HepG2 (cell line): ENCODE results near the gene ZFPL1. TPM values are rescaled to one million over a fixed set of nuclear protein-coding genes. Genes with fewer than 3 reads are reported as not detected.
A peak's percentile ranks its signal among the peaks of the same experiment; 100 is the strongest.

Experiments
- ATAC-seq: fragments of 200-7000 bp; cut with Tn5 transposase; 3 replicates; pipeline ENCODE4 v1.9.1; 2020; ENCODE audit warnings: mild to moderate bottlenecking, moderate library complexity
- BruUV-seq: library from RNA; stranded (reverse); fragments of 400-500 nt; replicated peaks from 2 replicates; lab custom pipeline; 2021; lab: Mats Ljungman, UMichigan
- CTCF ChIA-PET: fragments of 300-600 bp; formaldehyde crosslinking; extraction: SDS; loops from one replicate; lab custom pipeline; 2021; ENCODE audit warnings: low total read pairs, inconsistent platforms, low intra/inter-chr PET ratio; lab: Yijun Ruan, JAX
- POLR2A ChIA-PET: fragments of 350-600 bp; sonication (Branson Sonifier 250); formaldehyde crosslinking; loops from one replicate; lab custom pipeline; 2020; ENCODE audit warnings: antibody characterized with exemption, inconsistent platforms; lab: Yijun Ruan, JAX
- DNase-seq: peaks from one replicate; pipeline ENCODE4 v3.0.0-alpha.2; 2015; ENCODE audit warnings: low spot score
- FAIRE-seq: peaks from 3 replicates; lab custom pipeline; 2011; peaks lifted over from hg19 to GRCh38; lab: Jason Lieb, UNC
- H2AFZ ChIP-seq: one replicate; pipeline ENCODE4 v1.6.1; 2011; ENCODE audit warnings: low read length, inconsistent platforms
- H3K27ac ChIP-seq: fragments of 300-600 bp; 3 replicates; pipeline ENCODE4 v1.8.0; 2011; ENCODE audit warnings: mixed run types, mild to moderate bottlenecking, mixed read lengths, low read length, inconsistent platforms; ENCODE audit not compliant: insufficient read depth; ENCODE audit errors: extremely low read length
- H3K27me3 ChIP-seq, 2 experiments: fragments of 200-600 bp in 1 of 2; 2 replicates in 1 of 2; 3 replicates in 1 of 2; pipeline versions ENCODE4 v1.6.0 to v1.8.0; 2011; ENCODE audit warnings: low read length in 2 of 2, mild to moderate bottlenecking in 2 of 2, moderate library complexity in 2 of 2, inconsistent platforms in 1 of 2; ENCODE audit not compliant: insufficient read depth in 2 of 2, control insufficient read depth in 1 of 2
- H3K36me3 ChIP-seq, 2 experiments: fragments of 200-600 bp in 1 of 2; replicated peaks in 1 of 2; 2 replicates in 1 of 2; 3 replicates in 1 of 2; pipeline versions ENCODE4 v1.5.1 to v1.8.0; 2011; ENCODE audit warnings: low read length in 2 of 2, inconsistent platforms in 1 of 2; ENCODE audit not compliant: insufficient read depth in 2 of 2, control insufficient read depth in 1 of 2
- H3K4me1 ChIP-seq: 2 replicates; pipeline ENCODE4 v1.5.1; 2012; ENCODE audit warnings: low read length, inconsistent platforms; ENCODE audit not compliant: insufficient read depth
- H3K4me2 ChIP-seq: 2 replicates; pipeline ENCODE4 v1.6.0; 2011; ENCODE audit warnings: low read depth, low read length, inconsistent platforms
- H3K4me3 ChIP-seq, 3 experiments: fragments of 200-600 bp in 1 of 3; sonication (generic), shearing (Covaris generic) in 1 of 3; replicated peaks in 1 of 3; 2 replicates each; pipeline ENCODE4 v1.5.1; 2011 to 2016; ENCODE audit warnings: low read length in 3 of 3, inconsistent platforms in 2 of 3, low read depth in 2 of 3, mild to moderate bottlenecking in 2 of 3, control low read depth in 1 of 3, mixed read lengths in 1 of 3; ENCODE audit not compliant: insufficient read depth in 1 of 3
- H3K79me2 ChIP-seq: one replicate; pipeline ENCODE4 v1.6.1; 2011; ENCODE audit warnings: low read length, inconsistent platforms; ENCODE audit not compliant: insufficient read depth
- H3K9ac ChIP-seq: 2 replicates; pipeline ENCODE4 v1.6.0; 2011; ENCODE audit warnings: mild to moderate bottlenecking, low read depth, low read length, inconsistent platforms; ENCODE audit not compliant: insufficient read depth
- H3K9me3 ChIP-seq: 2 replicates; pipeline ENCODE4 v1.5.1; 2012; ENCODE audit warnings: mild to moderate bottlenecking, low read length
- H4K20me1 ChIP-seq: 2 replicates; pipeline ENCODE4 v1.6.0; 2011; ENCODE audit warnings: inconsistent platforms, mild to moderate bottlenecking, low read length, moderate library complexity; ENCODE audit not compliant: insufficient read depth
- BCLAF1 ChIP-seq: fragments of 450-650 bp; IDR thresholded peaks from 2 replicates; pipeline ENCODE4 v1.6.1; 2017; ENCODE audit warnings: mild to moderate bottlenecking
- NCOA5 ChIP-seq: sonication (generic); formaldehyde crosslinking; IDR thresholded peaks from 2 replicates; pipeline ENCODE4 v1.4.0; 2020; ENCODE audit warnings: missing genetic modification reagents
- NR3C1 ChIP-seq: sonication (generic); formaldehyde crosslinking; IDR thresholded peaks from 2 replicates; pipeline ENCODE4 v1.4.0; 2020; ENCODE audit warnings: missing genetic modification reagents
- PHF8 ChIP-seq: sonication (generic); formaldehyde crosslinking; IDR thresholded peaks from 2 replicates; pipeline ENCODE4 v1.5.0; 2020; ENCODE audit warnings: missing genetic modification reagents
- PRPF4 ChIP-seq: fragments of 200-400 bp; formaldehyde crosslinking; IDR thresholded peaks from 2 replicates; pipeline ENCODE4 v1.6.1; 2016; ENCODE audit warnings: low read length, low read depth; ENCODE audit not compliant: poor library complexity, severe bottlenecking
- RBM39 ChIP-seq: fragments of 200-400 bp; formaldehyde crosslinking; IDR thresholded peaks from one replicate; pipeline ENCODE4 v1.6.1; 2018; ENCODE audit warnings: antibody characterized with exemption, mild to moderate bottlenecking, low read depth, low read length; ENCODE audit not compliant: poor library complexity, severe bottlenecking
- RNF2 ChIP-seq: fragments of 450-650 bp; conservative IDR thresholded peaks from 2 replicates; pipeline ENCODE4 v1.6.1; 2016; ENCODE audit warnings: low read depth
- ZBTB33 ChIP-seq: sonication (generic); formaldehyde crosslinking; IDR thresholded peaks from 2 replicates; pipeline ENCODE4 v1.4.0; 2020; ENCODE audit warnings: missing genetic modification reagents
- ZFP1 ChIP-seq: IDR thresholded peaks from 2 replicates; pipeline ENCODE4 v1.6.1; 2016
- ZFX ChIP-seq: sonication (generic); formaldehyde crosslinking; IDR thresholded peaks from 2 replicates; pipeline ENCODE4 v1.4.0; 2020; ENCODE audit warnings: mild to moderate bottlenecking, low read depth, missing genetic modification reagents, moderate library complexity
- WGBS: methylation state at CpG from one replicate; pipeline ENCODE4 v1.1.6; 2017; ENCODE audit warnings: low lambda C conversion rate; 5-methylcytosine and 5-hydroxymethylcytosine counted together
- in situ Hi-C: cut with HindIII; loops from 2 replicates; pipeline ENCODE4 v1.10.0; 2017; ENCODE audit warnings: low pct_unique_long_range_greater_than_20kb; ENCODE audit not compliant: extremely low pct_ligation_motif_present
- intact Hi-C: fragments of 100-400 bp; cut with micrococcal nuclease; formaldehyde crosslinking; loops from one replicate; pipeline ENCODE4 v1.10.0; 2022; ENCODE audit not compliant: unreplicated experiment
- polyA plus RNA-seq, 8 experiments: library from polyadenylated mRNA; depleted of rRNA in 3 of 8; stranded (reverse) in 7 of 8; unstranded in 1 of 8; fragments of >200 nt; fragmentation: Illumina TruSeq in 4 of 8; extraction: Trizol in 4 of 8; gene quantifications; 2 replicates each; pipeline versions ENCODE4 v1.2.1 to v1.2.3, GENCODE V29; 2011 to 2016; ENCODE audit warnings: low read depth in 4 of 8, missing spikeins in 1 of 8, mixed read lengths in 1 of 8; ENCODE audit not compliant: insufficient read depth in 1 of 8
- total RNA-seq, 5 experiments: library from RNA; depleted of rRNA; stranded (reverse); fragments of >200 nt; fragmentation: Illumina TruSeq; extraction: Trizol; gene quantifications; 2 replicates each; pipeline ENCODE4 v1.2.3, GENCODE V29; 2016; ENCODE audit warnings: low read depth in 1 of 5

The ZFPL1 gene
- total and polyA plus RNA-seq, 2 of the 13 experiments (the other 11 are each of a cell fraction or from before 2014, with no cell fraction given): 32.2 to 56.0 TPM

GRCh38 chr11:65104628-65105027 lies 20.6 kb downstream of the ZFPL1 start:
- POLR2A ChIA-PET: no interaction called here
- H3K36me3 ChIP-seq: peaks cover 9 to 25% of the 10 kb centered on the region in 2 experiments; a peak in 4 of 5 replicates

DNA sequence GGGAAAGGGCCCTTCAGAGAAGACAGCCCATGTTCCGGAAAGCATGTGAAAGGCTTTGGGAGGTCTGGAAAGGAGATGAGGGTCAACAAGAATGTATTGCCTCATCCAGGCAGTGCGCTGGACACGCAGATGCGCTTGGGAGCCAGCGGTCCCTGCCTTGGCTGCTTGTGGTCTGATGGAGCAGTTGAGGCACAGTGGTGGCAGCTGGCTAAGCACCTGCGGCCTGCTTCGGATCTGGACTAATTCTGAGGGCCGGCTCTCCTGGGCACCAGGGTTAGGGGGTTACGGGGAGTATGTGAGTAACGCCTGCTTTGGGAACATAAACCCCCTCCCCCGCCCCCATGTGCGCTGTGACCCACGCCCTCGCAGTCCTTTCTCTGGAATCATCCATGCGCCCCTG lies 23.1 kb downstream of the ZFPL1 start:
- no peak for FAIRE-seq
- no peaks in the 10 kb centered on the region for H4K20me1 ChIP-seq
- in situ Hi-C loops: no loop called here
- H3K27ac ChIP-seq: no peak overlapping the region
- ChIA-PET CTCF (no interaction called here), POLR2A (no interaction called here)
- no peak for ATAC-seq
- peaks cover 12% of the 10 kb centered on the region for H3K4me1 ChIP-seq
- no peaks in the 10 kb centered on the region for H3K27me3 ChIP-seq
- no peak overlapping the region for H3K4me3 ChIP-seq
- no peak overlapping the region for H2AFZ ChIP-seq
- H3K4me2 ChIP-seq: no peak overlapping the region
- no peak overlapping the region for H3K9ac ChIP-seq
- H3K9me3 ChIP-seq: no peaks in the 10 kb centered on the region
- WGBS: 100% methylated on average over 6 of the region's 15 CpGs
- peaks cover 9 to 25% of the 10 kb centered on the region in 2 experiments; a peak in 4 of 5 replicates for H3K36me3 ChIP-seq
- peaks cover 3% of the 10 kb centered on the region for H3K79me2 ChIP-seq
- BruUV-seq: no TSS peak
- intact Hi-C loops: no loop called here
- DNase-seq: no peak
- no peak for TF ChIP-seq BCLAF1
- TF ChIP-seq RBM39: no peak
- no peak for TF ChIP-seq PRPF4
- no peak for TF ChIP-seq PHF8 (CRISPR knock-in tag)
- TF ChIP-seq ZFP1 (CRISPR knock-in tag): no peak
- no peak for TF ChIP-seq NR3C1

More at GRCh38 chr11:65104628-65105027, 20.6 kb downstream of the ZFPL1 start:
- Histone ChIP-seq H3K4me2 (no peak overlapping the region), H3K27me3 (no peaks in the 10 kb centered on the region), H3K27ac (no peak overlapping the region), H3K4me1 (no peaks in the 10 kb centered on the region), H3K79me2 (no peaks in the 10 kb centered on the region), H2AFZ (no peak overlapping the region), H4K20me1 (no peaks in the 10 kb centered on the region), H3K4me3 (no peak overlapping the region), H3K9me3 (no peaks in the 10 kb centered on the region), H3K9ac (no peak overlapping the region)
- DNase-seq (no peak), ATAC-seq (no peak), FAIRE-seq (no peak)
- CTCF ChIA-PET: no interaction called here
- BruUV-seq: no TSS peak
- intact Hi-C loops (no loop called here), in situ Hi-C loops (no loop called here)
- TF ChIP-seq RNF2 (no peak), NCOA5 (CRISPR knock-in tag) (no peak), ZBTB33 (CRISPR knock-in tag) (peak; percentile 83; the same call in 1 of the 2 replicates), ZFX (CRISPR knock-in tag) (no peak)
- 89% methylated on average over 4 of the region's 4 CpGs for WGBS
